HG03066 (cell line): ENCODE results near the gene MRPL52.
"Not testable (repeated sequence)": the region's sequence is repeated elsewhere in the genome, so short reads cannot be mapped to it uniquely, and the experiment has no call there.

ENCODE experiments used
- ATAC-seq: cut with Tn5 transposase; IDR thresholded peaks from one replicate; pipeline ENCODE4 v1.9.1; 2021; ENCODE audit warnings: low read depth; ENCODE audit not compliant: unreplicated experiment

Gene MRPL52

DNA sequence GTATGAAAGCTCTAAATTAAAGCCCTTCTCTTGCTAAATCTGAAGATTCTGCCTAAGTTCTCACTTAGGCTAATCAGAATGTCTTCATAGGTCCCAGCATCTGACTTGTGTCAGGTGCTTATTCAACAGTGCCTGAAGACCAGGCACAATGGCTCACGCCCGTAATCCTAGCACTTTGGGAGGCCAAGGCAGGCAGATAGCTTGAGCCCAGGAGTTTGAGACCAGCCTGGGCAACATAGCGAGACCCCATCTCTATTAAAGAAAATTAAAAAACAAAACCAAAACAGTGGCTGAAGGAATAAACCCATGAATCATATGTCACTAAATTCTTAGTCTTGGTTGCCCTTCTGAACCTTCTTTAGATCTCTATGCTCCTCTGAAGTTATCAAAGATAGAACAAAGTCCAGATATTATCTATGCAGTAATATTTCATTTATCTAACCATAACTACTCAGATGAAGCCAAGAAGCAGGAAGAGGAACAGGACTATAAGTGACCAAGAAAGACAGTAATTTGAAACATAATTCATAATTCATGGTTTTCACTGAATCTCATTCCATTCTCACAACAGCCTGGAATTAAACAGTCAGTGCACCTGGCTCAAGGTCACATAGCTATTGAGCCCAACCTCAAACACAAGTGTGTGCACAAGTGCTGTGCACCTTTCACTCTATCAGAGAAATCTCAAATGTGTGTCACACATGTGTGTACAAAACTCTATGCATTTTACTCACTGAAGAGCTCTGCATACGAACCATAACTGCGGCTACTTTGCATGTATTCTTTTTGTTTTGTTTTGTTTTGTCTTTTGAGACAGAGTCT, 21.1 kb upstream of the MRPL52 start:
- no peak for ATAC-seq

GRCh38 chr14:22811722-22812121, 18.0 kb upstream of the MRPL52 start:
- ATAC-seq: no peak

DNA sequence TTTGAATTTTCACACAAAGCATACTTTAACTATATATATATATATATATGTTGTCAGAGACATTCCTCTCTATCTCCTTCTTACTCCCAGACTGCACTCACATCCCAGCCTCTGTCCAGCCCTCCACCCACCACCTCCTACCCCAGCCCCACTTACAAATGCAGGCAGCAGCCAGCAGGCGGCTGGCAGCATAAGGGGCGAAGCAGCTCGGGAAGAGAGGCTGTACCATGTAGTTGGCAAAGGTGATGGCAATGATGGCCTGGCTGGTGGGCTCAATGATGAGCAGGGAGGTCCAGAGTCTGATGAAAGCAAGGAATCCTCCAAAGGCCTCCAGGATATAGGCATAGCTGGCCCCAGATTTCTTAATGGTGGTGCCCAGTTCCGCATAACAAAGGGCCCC, 16.9 kb upstream of the MRPL52 start:
- ATAC-seq: no peak

GRCh38 chr14:22813145-22813544, 16.5 kb upstream of the MRPL52 start:
- ATAC-seq: no peak

GRCh38 chr14:22814373-22814772, 15.3 kb upstream of the MRPL52 start:
- ATAC-seq: no peak

DNA sequence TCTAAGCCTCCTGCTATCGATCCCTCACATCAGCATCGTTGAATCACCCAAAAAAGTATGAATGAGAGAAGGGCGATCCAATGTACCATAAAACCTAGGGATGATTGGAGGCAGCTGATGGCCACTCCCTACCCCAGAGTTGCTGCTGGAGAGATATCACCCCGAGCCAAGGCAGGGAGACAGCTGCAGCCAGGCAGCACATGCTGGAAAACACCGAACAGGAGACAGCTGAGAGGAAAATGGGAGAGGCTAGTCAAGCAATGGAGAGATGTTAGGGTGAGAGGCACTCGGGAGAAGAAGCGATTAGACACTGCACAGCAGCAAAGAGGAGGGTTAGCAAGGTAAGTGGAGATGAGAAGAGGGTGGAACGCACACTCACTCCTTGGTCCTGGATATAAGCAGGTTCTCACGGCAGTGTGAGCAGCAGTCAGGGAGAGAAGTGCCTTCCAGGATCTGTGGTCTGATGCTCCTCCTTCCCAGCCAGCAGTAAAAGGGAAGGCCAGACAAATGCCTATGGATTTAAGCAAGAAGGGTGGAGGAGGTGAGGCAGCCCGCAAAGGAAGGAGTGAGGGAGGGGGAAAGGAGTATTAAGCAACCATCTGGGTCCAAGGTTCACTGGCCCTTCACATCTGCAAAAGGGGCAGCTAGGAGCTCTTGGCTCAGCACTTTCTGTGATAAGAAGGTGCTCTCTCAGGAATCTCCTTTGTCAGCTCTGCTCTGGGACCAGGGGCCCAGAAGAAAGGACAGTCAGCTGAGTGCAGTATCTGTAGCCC, 14.6 kb upstream of the MRPL52 start, which contains the start of gene SLC7A7:
TSS of gene SLC7A7 (minus strand) at position 495 of the 773 bp plus-strand sequence. CDS start 2,037 bp downstream, outside the sequence.
- ATAC-seq: no peak

GRCh38 chr14:22819151-22819988, 10.3 kb upstream of the MRPL52 start:
- ATAC-seq: no peak

DNA sequence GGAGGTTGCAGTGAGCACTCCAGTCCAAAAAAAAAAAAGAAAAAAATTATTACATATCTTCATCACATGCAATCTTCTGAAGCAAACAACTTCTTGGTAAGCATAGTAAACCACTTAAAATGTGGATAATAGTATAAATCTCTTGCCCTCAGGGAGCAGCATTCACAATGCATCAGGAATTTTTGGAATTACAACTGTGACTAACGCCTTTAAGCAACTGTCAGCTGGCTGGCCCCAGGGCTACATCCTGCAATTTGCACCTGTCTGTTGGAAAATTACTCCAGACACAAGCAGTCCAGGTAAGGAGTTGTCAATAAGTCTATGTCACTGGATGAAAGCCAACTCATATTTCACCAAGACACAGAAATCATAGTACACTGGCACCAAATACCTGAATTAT, 9.0 kb upstream of the MRPL52 start:
- ATAC-seq: no peak

DNA sequence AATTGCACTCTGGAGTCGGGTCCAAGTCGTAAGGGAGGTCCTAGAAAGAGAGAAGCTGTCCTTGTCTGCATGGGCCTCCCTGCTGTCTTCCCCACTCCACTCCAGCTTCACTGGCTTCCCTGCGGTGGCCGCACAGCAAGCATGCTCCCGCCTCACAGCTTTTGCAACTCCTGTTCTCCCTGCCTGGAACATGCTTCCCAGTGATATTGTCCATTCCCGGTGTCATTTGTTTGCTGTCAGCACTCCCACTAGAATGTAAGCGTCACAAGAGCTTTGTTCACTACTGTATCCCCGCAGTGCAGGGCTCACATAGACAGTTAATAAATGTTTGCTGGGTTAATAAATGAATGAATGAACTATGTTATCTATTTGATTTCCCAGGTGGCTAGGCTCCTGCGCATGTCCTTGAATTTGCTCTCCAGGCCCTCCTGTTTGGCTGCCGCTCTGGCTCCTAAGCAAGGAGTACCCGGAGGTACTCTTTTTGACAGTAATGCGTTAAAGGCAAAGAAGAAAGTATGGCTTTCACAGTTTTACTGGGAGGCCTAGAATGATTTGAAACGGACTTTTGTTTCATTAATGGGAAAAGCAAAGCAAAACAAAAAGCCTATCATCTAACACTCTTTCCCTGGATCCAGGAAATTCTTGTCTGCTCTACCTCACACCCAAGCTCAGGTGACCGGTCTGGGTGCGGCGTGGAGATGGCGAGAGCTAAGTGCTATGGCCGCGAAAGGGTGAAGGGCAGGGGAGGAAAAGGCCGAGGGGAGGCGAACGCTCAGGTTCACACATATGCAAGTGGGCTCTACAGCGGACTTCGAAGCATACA, 8.3 kb upstream of the MRPL52 start:
- no peak for ATAC-seq

DNA sequence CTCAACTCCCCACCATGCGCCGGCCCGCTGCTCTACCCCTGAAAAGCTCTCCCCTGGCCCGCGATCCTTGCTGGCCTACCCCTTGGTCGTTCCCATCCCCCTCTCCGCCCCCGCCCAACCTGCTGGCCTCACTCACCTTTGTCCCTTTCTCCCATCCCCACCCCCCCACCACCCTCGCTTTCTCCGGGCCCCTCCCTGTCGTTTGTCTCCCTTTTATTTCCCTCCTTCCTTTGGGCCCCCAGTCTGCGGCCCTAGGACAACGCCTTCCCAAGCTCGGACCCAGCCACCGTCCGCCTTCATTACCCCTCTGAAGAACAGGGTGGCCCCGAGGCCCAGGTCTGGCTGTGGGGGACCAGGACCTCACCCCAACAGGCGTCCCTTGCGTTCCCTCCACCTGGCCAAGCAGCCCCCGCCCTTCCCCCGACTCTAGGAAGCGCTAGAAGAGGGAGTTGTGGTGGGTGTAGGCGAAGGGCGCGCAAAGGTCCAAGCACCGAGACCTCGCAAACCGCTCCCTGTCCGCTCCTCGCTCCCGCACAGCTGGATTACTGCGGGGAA, 7.6 kb upstream of the MRPL52 start:
- ATAC-seq: no peak

- no peak for ATAC-seq
Observed at GRCh38 chr14:22822571-22823098, 7.1 kb upstream of the MRPL52 start.

GRCh38 chr14:22824711-22825359, 4.9 kb upstream of the MRPL52 start:
- ATAC-seq: no peak

DNA sequence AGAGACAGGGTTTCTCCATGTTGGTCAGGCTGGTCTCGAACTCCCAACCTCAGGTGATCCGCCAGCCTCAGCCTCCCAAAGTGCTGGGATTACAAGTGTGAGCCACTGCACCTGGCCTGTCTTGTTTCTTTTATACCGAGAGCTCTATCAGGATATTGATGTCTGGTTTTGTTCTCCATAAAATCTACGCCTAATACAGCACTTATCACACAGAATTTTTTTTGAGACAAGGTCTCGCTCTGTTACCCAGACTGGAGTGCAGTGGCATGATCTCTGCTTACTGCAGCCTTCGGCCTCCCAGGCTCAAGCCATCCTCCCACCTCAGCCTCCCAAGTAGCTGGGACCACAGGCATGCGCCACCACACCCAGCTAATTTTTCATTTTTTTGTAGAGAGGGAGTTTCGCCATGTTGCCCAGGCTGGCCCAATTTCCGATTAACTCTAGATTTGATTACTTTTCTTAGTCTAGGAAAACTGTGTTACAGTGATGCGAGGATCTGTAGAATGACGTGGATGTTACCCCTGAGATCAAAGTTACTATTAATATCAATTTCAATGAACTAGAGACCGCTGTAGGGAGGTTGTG, 519 bp upstream of the MRPL52 start:
- not testable (repeated sequence) for ATAC-seq

- ATAC-seq: no peak
Observed at GRCh38 chr14:22830443-22831010, 840 bp downstream of the MRPL52 start.

DNA sequence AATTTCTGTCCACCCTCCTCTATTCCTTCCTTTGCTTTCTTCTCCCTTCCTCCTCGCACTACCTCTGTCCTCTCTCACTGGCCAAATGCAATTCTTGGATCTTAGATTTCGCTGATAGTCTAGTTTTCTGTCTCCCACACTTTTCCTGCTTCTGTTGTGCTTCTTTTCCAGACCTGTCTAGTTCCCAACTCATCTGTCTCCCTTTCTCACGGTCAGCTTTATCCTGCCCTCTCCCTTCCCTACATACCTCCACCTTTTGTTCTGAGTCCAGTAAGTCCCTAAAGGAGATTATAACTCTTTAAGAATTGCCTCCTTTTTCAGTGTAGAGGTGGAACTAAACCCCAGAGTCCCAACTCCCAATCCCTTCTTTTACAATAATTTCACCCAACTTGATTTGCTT, 5.8 kb downstream of the MRPL52 start:
- ATAC-seq: no peak

DNA sequence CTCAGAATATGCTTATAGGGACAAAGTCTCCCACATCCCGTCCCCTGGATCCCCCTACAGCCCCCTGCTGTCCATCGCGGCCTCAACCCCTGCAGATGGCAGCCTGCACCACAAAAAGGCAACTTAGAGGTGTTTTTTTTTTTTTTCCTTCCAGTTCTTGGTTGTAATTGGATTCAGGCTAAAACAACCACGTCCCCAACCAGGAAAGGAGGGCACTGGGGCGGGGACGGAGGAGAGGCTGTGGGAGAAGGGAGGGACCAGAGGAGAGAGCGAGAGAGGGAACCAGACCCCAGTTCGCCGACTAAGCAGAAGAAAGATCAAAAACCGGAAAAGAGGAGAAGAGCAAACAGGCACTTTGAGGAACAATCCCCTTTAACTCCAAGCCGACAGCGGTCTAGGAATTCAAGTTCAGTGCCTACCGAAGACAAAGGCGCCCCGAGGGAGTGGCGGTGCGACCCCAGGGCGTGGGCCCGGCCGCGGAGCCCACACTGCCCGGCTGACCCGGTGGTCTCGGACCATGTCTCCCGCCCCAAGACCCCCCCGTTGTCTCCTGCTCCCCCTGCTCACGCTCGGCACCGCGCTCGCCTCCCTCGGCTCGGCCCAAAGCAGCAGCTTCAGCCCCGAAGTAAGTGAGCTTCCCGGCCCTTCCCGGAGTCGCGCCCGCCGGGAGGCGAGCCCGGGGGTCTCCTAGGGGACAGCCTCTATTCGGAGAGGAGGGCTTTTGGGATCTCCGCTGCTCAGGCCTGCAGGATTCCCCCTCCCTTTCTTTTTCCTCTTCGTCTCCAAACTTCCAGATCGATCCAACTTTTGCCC, 6.8 kb downstream of the MRPL52 start, which contains the start of gene MMP14:
TSS of gene MMP14 (plus strand) at position 285 of the 813 bp plus-strand sequence. CDS start at position 518, 233 bp downstream.
- no peak for ATAC-seq

DNA sequence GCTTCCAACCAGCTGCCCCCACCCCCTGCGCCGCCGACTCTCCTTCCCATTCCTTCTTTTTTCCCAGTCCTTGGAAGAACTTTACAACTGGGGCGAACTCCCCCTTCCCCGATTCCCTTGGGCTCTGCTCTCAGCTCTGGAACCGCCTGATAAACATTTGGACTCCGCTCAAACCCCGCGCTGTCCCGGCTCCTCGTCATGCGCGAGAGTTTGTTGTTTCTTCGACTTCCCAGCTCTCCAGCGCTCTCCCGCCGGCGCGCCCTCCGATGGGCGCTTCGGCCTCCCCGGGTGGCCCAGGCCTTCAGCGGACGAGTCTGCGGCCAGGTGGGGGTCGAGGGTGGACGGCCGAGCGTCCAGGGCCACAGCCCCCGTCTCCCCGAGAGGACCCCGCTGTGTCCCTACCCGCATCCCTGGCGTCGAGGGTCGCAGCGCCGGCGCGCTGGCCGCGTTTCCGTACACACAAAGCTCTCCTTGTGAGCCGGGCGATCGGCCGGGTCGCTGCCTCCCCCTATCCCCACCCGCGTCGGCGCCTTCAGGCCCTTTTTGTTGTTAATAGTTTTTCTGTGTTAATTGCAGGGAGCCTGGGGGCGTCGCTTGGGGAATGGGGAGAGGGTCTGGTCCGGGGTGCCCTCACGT, 7.5 kb downstream of the MRPL52 start:
- no peak for ATAC-seq
